NCI-H1092 treated with DMSO at 0.1 percent for 48 hours (cell line): ENCODE measurements around the gene TOGARAM2.
A peak's percentile ranks its signal among the peaks of the same experiment; 100 is the strongest.

Source experiments
- DNase-seq: peaks from one replicate; lab custom pipeline; 2025; lab: John Stamatoyannopoulos, UW

Gene TOGARAM2

GRCh38 chr2:28981016-28981441, at the start of gene TOGARAM2:
TOGARAM2 (plus strand) TSS chr2:28981298; CDS start chr2:28994835, 13,537 bp downstream.
- DNase-seq: peak; percentile 48

DNA sequence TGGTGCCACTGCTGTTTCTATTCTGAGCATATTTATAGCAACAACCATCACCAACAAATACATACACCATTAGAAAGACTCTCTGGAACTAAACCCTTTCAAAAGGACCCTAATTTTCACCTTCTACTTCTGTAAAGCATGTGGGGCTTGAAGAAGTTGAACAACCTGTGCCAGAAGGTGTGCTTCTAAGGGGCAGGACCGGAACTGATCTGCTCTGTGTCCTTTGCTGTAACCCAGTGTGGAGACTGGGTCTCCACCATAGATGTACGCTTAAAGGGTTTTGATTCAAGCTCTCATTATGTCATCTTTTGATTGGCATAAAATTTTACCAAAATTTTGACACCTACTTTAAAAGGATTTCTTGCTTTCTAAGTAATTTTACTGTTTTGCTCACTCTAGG, 46.3 kb upstream of the TOGARAM2 start:
- no peak for DNase-seq

DNA sequence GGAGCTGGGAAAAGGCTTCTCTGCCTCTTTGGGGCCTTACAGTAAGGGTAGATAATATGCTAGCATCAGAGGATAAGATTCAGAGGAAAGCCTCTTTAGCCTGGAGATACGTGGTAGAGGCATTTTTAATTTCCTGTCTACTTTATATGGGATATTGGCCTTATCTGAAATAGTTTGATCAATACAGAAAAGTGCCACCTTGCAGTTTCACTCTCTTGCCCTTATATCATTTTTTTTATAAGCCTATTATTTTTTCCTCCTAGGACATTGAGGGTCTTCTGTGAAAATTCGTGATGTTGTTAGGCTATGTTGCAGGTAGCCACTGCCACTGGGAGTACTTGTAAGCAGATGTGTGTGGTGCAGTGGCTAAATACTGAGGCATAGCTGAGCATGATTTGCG, 40.1 kb upstream of the TOGARAM2 start:
- no peak for DNase-seq

GRCh38 chr2:28944535-28945248, 36.4 kb upstream of the TOGARAM2 start:
- no peak for DNase-seq

DNA sequence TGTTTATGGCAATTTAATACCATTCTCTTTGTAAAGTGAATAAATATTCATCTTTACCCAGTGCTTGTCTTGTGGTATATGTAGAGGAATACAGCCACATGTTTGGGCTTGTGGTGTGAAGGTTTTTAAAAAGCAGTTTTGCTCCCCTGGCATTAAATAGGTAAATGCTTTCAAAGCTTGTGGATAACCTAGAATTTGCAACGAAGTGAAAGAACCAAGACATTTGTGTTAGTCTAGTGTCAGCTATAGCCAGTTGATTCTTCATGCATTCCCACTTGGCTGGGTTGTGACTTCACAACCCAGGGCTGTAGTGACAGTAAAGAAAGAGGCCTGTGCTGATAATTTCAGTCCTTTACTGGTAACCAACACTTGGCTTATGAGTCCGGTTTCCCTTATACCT, 32.9 kb upstream of the TOGARAM2 start:
- no peak for DNase-seq

DNA sequence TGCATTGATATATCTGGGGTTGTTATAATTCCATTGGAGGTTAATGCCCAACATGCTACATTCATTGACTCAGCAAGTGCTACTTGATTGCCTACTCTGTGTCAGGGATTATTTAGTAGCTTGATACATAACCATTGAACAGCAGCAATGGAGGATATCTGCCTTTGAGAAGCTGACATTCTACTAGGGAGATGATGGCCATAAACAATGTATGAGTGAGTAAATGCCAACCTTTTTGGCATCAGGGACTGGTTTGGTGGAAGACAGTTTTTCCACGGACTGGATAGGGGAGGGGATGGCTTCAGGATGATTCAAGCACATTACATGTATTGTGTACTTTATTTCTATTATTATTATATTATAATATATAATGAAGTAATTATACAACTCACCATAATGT, 31.9 kb upstream of the TOGARAM2 start:
- no peak for DNase-seq

DNA sequence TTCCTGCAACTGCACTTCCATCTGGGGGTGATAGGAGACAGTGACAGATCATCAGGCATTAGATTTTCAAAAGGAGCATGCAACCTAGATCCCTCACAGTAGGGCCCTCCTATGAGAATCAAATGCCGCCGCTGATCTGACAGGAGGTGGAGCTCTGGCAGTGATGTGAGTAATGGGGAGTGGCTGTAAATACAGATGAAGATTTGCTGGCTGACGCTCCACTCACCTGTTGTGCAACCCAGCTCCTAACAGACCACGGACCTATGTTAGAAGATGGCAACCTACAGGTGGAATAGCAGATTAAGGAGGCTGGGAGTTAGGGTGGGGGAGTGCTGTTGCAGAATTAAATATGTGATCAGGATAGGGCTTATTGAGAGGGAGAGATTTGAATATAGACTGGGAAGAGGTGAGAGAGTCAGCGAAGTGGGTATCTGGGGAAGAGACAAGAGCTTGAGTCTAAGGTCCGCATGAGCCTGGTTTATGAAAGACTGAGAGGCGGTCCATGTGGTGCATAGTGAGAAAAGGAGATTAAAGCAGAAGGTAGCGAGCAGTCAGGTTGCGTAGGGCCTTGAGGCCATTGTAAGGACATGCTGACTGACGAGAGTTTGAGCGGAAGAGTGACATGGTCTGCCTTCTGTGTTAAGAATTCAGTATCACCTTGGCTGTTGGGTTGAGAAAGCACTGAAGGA, 31.3 kb upstream of the TOGARAM2 start:
- DNase-seq: no peak

DNA sequence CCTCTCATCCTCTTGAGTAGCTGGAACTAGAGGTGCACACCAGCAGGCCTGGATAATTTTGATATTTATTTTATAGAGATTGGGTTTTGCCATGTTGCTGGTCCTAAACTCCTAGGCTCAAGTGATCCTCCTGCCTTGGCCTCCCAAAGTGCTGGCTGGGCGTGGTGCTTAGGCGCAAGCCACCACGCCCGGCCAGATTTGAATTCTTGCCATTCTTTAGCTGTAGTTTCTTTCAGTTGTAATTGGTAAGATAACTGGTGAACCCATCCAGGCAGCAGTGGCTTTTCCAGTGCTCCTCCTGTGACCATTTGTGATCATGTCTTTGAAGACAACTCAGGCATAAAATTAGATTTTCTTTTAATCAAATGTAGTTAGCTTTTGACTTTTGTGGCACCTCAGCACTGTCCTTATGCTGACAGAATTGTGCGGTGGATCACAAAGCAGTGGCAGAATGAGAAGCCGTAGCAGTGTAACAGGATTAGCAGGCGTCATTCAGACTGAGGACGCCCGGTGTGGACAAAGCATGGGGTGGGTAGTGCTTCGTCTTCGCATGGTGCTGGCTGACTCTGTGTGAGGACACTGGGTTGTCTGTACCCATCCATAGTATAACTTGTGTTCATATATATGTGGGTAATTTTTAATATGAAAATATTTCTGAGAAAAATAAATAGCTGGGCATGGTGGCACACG, 30.0 kb upstream of the TOGARAM2 start:
- DNase-seq: no peak

- no peak for DNase-seq
Measured at GRCh38 chr2:28951910-28952835, 28.9 kb upstream of the TOGARAM2 start.

DNA sequence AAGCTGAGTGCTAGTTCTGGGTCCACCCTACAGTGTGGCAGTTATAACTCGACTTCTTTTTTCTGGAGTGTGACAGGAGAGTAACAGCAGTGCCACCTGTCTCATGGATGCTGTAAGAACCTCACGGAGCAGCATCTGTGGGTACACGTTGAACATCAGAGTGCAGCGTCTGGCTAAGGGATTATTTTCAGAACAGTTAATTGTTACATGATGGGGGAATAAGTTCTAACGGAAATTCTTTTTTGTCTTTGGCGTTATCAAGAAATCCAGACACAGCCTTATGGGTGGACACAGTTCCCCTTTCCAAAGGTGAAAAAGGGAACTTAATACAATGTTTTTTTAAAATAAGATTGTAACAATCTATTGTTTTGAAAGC, 28.3 kb upstream of the TOGARAM2 start:
- no peak for DNase-seq

GRCh38 chr2:28955467-28955866, 25.6 kb upstream of the TOGARAM2 start:
- DNase-seq: no peak

- DNase-seq: no peak
Measured at GRCh38 chr2:28956415-28956826, 24.7 kb upstream of the TOGARAM2 start.

DNA sequence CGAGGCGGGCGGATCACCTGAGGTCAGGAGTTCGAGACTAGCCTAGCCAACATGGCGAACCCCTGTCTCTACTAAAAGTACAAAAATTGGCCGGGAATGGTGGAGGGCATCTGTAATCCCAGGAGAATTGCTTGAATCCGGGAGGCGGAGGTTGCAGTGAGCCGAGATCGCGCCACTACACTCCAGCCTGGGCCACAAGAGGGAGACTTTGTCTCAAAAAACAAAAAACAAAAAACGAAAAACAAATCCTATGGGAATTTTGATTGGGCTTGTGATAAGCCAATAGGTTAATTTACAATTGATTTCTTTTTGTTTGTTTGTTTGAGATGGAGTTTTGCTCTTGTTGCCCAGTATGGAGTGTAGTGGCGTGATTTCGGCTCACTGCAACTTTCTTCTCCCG, 24.2 kb upstream of the TOGARAM2 start:
- DNase-seq: no peak

GRCh38 chr2:28958689-28959088, 22.4 kb upstream of the TOGARAM2 start:
- peak; percentile 69 for DNase-seq

DNA sequence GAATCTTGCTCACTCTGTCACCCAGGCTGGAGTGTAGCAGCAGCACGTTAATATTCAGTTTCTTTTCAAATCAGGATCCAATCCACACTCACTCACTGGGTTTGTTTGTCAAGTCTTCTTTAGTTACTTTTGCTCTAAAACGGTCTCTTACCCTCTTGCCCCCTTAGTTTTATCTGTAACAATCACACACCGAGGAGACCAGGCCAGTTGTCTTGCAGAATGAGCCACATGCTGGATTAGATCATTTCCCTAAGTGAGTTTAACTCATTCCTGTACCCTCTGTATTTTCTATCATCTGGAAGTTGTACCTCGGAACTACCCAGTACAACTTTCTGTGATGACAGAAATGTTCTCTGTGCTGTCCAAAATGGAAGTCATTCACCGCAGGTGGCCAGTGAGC, 20.7 kb upstream of the TOGARAM2 start:
- DNase-seq: no peak

- DNase-seq: no peak
Measured at GRCh38 chr2:28962505-28962904, 18.6 kb upstream of the TOGARAM2 start.

DNA sequence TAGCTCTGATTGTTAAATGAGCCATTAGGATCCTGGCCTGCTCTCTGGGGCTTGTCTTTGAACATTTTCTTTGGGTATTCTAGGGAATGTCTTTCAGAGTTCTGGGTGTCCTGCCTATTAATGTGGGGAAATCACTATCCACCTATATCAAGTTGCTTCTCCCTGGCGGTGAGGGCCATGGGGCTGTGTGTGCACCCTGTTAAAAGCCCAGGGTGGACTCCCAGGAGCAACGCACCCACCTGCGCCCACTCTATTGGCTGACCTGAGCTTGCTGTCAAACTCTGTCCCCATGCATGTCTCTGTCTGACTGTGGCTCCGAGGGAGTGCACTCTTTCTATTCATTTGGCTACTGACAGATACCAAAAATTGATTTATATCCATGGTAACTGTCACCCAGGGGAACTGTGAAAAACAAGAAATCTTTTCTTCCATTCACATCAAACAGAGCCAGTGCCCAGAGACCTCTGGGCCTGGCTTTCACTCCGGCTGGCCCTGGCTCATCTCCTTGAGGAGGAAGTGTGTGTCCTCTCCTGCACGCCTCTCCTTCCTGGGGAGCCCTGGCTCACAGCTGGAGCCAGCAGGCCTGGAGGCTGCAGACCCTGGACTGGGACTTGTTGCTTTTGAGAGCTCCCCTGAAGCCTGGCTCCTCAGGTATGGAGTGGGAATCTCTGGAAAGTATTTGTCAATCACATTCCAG, 10.5 kb upstream of the TOGARAM2 start:
- no peak for DNase-seq

- DNase-seq: no peak
Measured at GRCh38 chr2:28972778-28973335, 8.2 kb upstream of the TOGARAM2 start.

DNA sequence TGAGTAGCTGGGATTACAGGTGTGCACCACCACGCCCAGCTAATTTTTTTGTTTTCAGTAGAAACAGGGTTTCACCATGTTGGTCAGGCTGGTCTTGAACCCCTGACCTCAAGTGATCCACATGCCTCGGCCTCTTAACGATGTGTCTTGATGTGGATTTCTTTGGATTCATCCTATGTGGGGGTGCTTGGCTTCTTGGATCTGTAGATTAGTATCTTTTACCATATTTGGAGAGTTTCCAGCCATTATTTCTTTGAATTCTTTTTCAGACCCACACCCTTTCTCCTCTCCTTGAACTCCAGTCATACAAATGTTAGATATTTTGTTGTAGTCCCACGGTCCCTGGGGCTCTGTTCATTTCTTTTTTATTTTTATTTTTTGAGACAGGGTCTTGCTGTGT, 6.8 kb upstream of the TOGARAM2 start:
- no peak for DNase-seq

DNA sequence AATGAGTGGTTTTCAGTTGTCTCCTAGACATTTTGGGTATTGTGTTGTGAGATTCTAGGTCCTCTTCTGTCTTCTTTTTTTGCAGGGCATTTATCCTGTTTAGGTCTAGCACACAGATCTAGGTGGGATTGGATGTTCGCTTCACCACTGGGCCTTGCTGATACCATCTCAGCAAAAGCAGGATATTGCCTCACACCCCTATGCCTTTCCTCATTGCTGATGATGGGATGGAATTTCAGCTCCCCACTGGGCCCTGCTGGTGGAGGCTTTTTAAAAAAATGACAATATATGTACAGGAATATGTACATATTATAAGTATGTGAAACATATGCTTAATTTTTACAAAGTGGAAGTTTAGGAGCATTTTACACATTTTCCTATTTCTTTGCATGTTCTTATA, 5.4 kb upstream of the TOGARAM2 start:
- no peak for DNase-seq

DNA sequence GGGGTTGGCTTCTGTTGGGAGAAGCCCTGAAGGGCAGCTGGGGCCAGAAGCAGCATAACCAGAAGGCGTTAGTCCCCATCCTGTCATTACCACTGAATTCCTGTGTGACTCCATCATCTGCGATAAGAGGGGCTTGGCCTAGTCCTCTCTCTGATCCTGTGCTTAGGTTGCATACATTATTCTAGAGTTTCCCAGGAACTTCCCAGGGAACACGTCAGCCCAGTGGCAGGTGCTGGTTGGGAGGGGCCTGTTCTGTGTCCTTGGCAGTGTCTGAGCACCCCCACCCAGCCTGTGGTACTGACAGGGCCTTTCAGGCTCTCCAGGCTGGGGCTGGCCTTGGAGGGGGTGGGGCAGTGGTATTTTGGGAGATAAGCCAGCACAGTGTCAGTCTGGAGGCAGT, 4.5 kb upstream of the TOGARAM2 start:
- no peak for DNase-seq
